GM23338 (cell line): ENCODE results near the gene RPL7A. TPM values are rescaled to one million over a fixed set of nuclear protein-coding genes. Genes with fewer than 3 reads are reported as not detected.

Experiments
- ATAC-seq: fragments of 200-7000 bp; cut with Tn5 transposase; 3 replicates; pipeline ENCODE4 v1.9.1; 2020
- DNase-seq: peaks from one replicate; pipeline ENCODE4 v3.0.0-alpha.2; 2015; ENCODE audit warnings: low spot score
- H2AFZ ChIP-seq: fragments of 200-600 bp; sonication (generic); 2 replicates; pipeline ENCODE4 v1.8.0; 2016; ENCODE audit warnings: antibody characterized with exemption, mild to moderate bottlenecking, moderate library complexity
- H3F3A ChIP-seq: fragments of 200-600 bp; sonication (generic); replicated peaks from 2 replicates; pipeline ENCODE4 v1.8.0; 2017; ENCODE audit warnings: antibody characterized with exemption, mixed run types, low read depth
- H3K27ac ChIP-seq: fragments of 200-600 bp; sonication (generic); 2 replicates; pipeline ENCODE4 v1.6.1; 2016; ENCODE audit warnings: low read depth
- H3K27me3 ChIP-seq: fragments of 200-600 bp; sonication (generic); 2 replicates; pipeline ENCODE4 v1.8.0; 2016; ENCODE audit warnings: mild to moderate bottlenecking, mixed run types, moderate library complexity; ENCODE audit not compliant: insufficient read depth
- H3K36me3 ChIP-seq: fragments of 200-600 bp; sonication (generic); 2 replicates; pipeline ENCODE4 v1.8.0; 2016; ENCODE audit warnings: mild to moderate bottlenecking; ENCODE audit not compliant: insufficient read depth
- H3K4me1 ChIP-seq: fragments of 200-600 bp; sonication (generic); 2 replicates; pipeline ENCODE4 v1.8.0; 2016; ENCODE audit warnings: mild to moderate bottlenecking, moderate library complexity; ENCODE audit not compliant: insufficient read depth
- H3K4me2 ChIP-seq: fragments of 200-600 bp; sonication (generic); 2 replicates; pipeline ENCODE4 v1.7.1; 2017; ENCODE audit warnings: mixed run types
- H3K4me3 ChIP-seq: fragments of 200-600 bp; sonication (generic); 2 replicates; pipeline ENCODE4 v1.6.1; 2016; ENCODE audit warnings: mixed run types
- H3K79me2 ChIP-seq: fragments of 200-600 bp; sonication (generic); replicated peaks from 2 replicates; pipeline ENCODE4 v1.8.0; 2017; ENCODE audit warnings: mild to moderate bottlenecking; ENCODE audit not compliant: insufficient read depth
- H3K9me2 ChIP-seq: fragments of 200-600 bp; sonication (generic); 2 replicates; pipeline ENCODE4 v1.8.0; 2017; ENCODE audit not compliant: insufficient read depth
- H4K20me1 ChIP-seq: fragments of 200-600 bp; sonication (generic); replicated peaks from 2 replicates; pipeline ENCODE4 v1.8.0; 2017; ENCODE audit warnings: mild to moderate bottlenecking; ENCODE audit not compliant: insufficient read depth
- H3K27ac Mint-ChIP-seq: 2 replicates; pipeline ENCODE4 v1.8.0; 2020; ENCODE audit warnings: inconsistent platforms, mild to moderate bottlenecking, moderate library complexity, mixed read lengths
- H3K27me3 Mint-ChIP-seq: 3 replicates; pipeline ENCODE4 v1.8.0; 2022; ENCODE audit warnings: low read depth, mild to moderate bottlenecking, moderate library complexity, mixed read lengths, inconsistent platforms; ENCODE audit not compliant: insufficient read depth, poor library complexity
- H3K36me3 Mint-ChIP-seq: 3 replicates; pipeline ENCODE4 v1.8.0; 2021; ENCODE audit warnings: low read depth, mild to moderate bottlenecking, inconsistent platforms, moderate library complexity, mixed read lengths
- H3K4me1 Mint-ChIP-seq: 3 replicates; pipeline ENCODE4 v1.8.0; 2020; ENCODE audit warnings: mild to moderate bottlenecking, inconsistent platforms, mixed read lengths
- H3K4me3 Mint-ChIP-seq: 3 replicates; pipeline ENCODE4 v1.8.0; 2021; ENCODE audit warnings: moderate library complexity, mild to moderate bottlenecking, inconsistent platforms, mixed read lengths
- H3K9me3 Mint-ChIP-seq: 3 replicates; pipeline ENCODE4 v1.8.0; 2020; ENCODE audit warnings: moderate library complexity, mild to moderate bottlenecking, inconsistent platforms, mixed read lengths
- CREB1 ChIP-seq: fragments of 250-450 bp; sonication (Bioruptor Pico); IDR thresholded peaks from 2 replicates; pipeline ENCODE4 v1.5.0; 2020; ENCODE audit warnings: low read depth, mild to moderate bottlenecking, moderate library complexity
- EZH2 ChIP-seq: fragments of 200-600 bp; sonication (generic); IDR thresholded peaks from one replicate; pipeline ENCODE4 v1.8.0; 2017; ENCODE audit warnings: antibody characterized with exemption, mild to moderate bottlenecking, low read depth; ENCODE audit not compliant: unreplicated experiment
- EZH2phosphoT487 ChIP-seq: fragments of 200-600 bp; sonication (generic); IDR thresholded peaks from one replicate; pipeline ENCODE4 v1.8.1; 2018; ENCODE audit warnings: antibody characterized with exemption; ENCODE audit not compliant: unreplicated experiment
- JUNB ChIP-seq: IDR thresholded peaks from one replicate; pipeline ENCODE4 v1.6.1; 2016; ENCODE audit warnings: antibody characterized with exemption; ENCODE audit not compliant: unreplicated experiment
- NANOG ChIP-seq: IDR thresholded peaks from 2 replicates; pipeline ENCODE4 v1.6.1; 2016; ENCODE audit warnings: antibody characterized with exemption, borderline replicate concordance
- STAT1 ChIP-seq: IDR thresholded peaks from one replicate; pipeline ENCODE4 v1.6.1; 2016; ENCODE audit warnings: antibody characterized with exemption; ENCODE audit not compliant: unreplicated experiment
- ZNF114 ChIP-seq: fragments of 250-450 bp; sonication (Bioruptor Pico); IDR thresholded peaks from 2 replicates; pipeline ENCODE4 v1.5.0; 2020; ENCODE audit warnings: mild to moderate bottlenecking, moderate library complexity
- ZNF331 ChIP-seq: fragments of 250-450 bp; sonication (Bioruptor Pico); IDR thresholded peaks from 2 replicates; pipeline ENCODE4 v1.5.0; 2020; ENCODE audit warnings: low read depth, mild to moderate bottlenecking, moderate library complexity
- polyA plus RNA-seq: library from polyadenylated mRNA; unstranded; fragments of >200 nt; fragmentation: Nextera tagmentation; extraction: Ambion mirVana; gene quantifications from 2 replicates; pipeline ENCODE4 v1.2.1, GENCODE V29; 2016
- total RNA-seq: library from RNA; depleted of rRNA; stranded (reverse); fragments of >200 nt; shearing (Covaris generic); gene quantifications from 2 replicates; pipeline ENCODE4 v1.2.3, GENCODE V29; 2014
- TF ChIP-seq, protein P1 (sequence below), 2 experiments: fragments of 200-600 bp in 1 of 2; sonication (generic) in 1 of 2; conservative IDR thresholded peaks; 2 replicates each; pipeline versions ENCODE4 v1.5.1 to v1.6.1; 2016 to 2017; ENCODE audit warnings: antibody characterized with exemption in 2 of 2, low read depth in 2 of 2, mild to moderate bottlenecking in 2 of 2, moderate library complexity in 1 of 2
- TF ChIP-seq, protein P2 (sequence below): IDR thresholded peaks from one replicate; pipeline ENCODE4 v1.6.1; 2018; ENCODE audit warnings: antibody characterized with exemption; ENCODE audit not compliant: unreplicated experiment
- TF ChIP-seq, protein P3 (sequence below): IDR thresholded peaks from 2 replicates; pipeline ENCODE4 v1.6.1; 2016; ENCODE audit warnings: antibody characterized with exemption

RPL7A gene
- total and polyA plus RNA-seq, 2 experiments from 2014 or later, result 1,644 to 2,020 TPM

DNA sequence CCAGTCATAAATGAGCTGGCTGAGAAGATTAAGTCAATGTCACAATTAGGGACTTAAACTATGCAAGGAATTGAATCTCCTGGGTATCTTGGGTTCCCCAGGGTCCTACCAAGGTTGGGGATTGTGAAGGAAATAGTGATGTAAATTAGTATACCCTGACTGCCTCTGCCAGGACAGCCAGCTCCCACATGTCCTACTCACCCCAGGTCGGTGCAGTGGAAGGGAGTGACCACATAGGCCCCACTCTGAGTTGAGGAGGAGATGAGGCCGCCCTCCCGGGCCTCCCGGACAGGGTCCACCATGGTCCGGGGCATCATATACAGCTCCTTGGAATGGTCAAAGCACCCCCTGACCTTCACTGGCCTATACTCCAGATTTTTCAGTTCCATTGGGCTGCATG lies 5.5 kb downstream of the RPL7A start:
- H3K36me3 Mint-ChIP-seq, result peaks cover 62% of the 10 kb centered on the region
- H3K9me2 ChIP-seq, result no peaks in the 10 kb centered on the region
- peaks cover 37% of the 10 kb centered on the region for H3K36me3 ChIP-seq
- peaks cover 48% of the 10 kb centered on the region for H4K20me1 ChIP-seq
- H3K4me1 Mint-ChIP-seq, result peaks cover 24% of the 10 kb centered on the region
- peaks cover 37% of the 10 kb centered on the region for H3K79me2 ChIP-seq
- no peaks in the 10 kb centered on the region; the same call in 2 of the 3 replicates for H3K9me3 Mint-ChIP-seq
- no peak overlapping the region for H3K4me3 ChIP-seq
- peaks cover 24% of the 10 kb centered on the region; the same call in 1 of the 2 replicates for H3K4me1 ChIP-seq
- H3K27ac Mint-ChIP-seq, result no peak overlapping the region
- peak overlapping the region; percentile 66; the same call in 1 of the 2 replicates for H3K27ac ChIP-seq
- peaks cover 56% of the 10 kb centered on the region for H3F3A ChIP-seq
- H3K27me3 ChIP-seq, result no peaks in the 10 kb centered on the region
- no peak for DNase-seq
- TF ChIP-seq STAT1, result no peak
- TF ChIP-seq, protein P1, sequence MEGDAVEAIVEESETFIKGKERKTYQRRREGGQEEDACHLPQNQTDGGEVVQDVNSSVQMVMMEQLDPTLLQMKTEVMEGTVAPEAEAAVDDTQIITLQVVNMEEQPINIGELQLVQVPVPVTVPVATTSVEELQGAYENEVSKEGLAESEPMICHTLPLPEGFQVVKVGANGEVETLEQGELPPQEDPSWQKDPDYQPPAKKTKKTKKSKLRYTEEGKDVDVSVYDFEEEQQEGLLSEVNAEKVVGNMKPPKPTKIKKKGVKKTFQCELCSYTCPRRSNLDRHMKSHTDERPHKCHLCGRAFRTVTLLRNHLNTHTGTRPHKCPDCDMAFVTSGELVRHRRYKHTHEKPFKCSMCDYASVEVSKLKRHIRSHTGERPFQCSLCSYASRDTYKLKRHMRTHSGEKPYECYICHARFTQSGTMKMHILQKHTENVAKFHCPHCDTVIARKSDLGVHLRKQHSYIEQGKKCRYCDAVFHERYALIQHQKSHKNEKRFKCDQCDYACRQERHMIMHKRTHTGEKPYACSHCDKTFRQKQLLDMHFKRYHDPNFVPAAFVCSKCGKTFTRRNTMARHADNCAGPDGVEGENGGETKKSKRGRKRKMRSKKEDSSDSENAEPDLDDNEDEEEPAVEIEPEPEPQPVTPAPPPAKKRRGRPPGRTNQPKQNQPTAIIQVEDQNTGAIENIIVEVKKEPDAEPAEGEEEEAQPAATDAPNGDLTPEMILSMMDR (conservative IDR thresholded peaks at IDR 0.05; ENCODE audit: low read depth in 2 of 2), result no peak
- TF ChIP-seq EZH2, result no peak
- TF ChIP-seq, protein P2, sequence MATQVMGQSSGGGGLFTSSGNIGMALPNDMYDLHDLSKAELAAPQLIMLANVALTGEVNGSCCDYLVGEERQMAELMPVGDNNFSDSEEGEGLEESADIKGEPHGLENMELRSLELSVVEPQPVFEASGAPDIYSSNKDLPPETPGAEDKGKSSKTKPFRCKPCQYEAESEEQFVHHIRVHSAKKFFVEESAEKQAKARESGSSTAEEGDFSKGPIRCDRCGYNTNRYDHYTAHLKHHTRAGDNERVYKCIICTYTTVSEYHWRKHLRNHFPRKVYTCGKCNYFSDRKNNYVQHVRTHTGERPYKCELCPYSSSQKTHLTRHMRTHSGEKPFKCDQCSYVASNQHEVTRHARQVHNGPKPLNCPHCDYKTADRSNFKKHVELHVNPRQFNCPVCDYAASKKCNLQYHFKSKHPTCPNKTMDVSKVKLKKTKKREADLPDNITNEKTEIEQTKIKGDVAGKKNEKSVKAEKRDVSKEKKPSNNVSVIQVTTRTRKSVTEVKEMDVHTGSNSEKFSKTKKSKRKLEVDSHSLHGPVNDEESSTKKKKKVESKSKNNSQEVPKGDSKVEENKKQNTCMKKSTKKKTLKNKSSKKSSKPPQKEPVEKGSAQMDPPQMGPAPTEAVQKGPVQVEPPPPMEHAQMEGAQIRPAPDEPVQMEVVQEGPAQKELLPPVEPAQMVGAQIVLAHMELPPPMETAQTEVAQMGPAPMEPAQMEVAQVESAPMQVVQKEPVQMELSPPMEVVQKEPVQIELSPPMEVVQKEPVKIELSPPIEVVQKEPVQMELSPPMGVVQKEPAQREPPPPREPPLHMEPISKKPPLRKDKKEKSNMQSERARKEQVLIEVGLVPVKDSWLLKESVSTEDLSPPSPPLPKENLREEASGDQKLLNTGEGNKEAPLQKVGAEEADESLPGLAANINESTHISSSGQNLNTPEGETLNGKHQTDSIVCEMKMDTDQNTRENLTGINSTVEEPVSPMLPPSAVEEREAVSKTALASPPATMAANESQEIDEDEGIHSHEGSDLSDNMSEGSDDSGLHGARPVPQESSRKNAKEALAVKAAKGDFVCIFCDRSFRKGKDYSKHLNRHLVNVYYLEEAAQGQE, result no peak
- TF ChIP-seq, protein P3, sequence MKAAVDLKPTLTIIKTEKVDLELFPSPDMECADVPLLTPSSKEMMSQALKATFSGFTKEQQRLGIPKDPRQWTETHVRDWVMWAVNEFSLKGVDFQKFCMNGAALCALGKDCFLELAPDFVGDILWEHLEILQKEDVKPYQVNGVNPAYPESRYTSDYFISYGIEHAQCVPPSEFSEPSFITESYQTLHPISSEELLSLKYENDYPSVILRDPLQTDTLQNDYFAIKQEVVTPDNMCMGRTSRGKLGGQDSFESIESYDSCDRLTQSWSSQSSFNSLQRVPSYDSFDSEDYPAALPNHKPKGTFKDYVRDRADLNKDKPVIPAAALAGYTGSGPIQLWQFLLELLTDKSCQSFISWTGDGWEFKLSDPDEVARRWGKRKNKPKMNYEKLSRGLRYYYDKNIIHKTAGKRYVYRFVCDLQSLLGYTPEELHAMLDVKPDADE, result no peak
- no peak for TF ChIP-seq CREB1 (CRISPR knock-in tag)
- no peak for TF ChIP-seq ZNF331 (CRISPR knock-in tag)
- no peak for TF ChIP-seq EZH2phosphoT487
- no peak for TF ChIP-seq NANOG
- no peak overlapping the region for H3K4me2 ChIP-seq
- H3K27me3 Mint-ChIP-seq, result peaks cover 27% of the 10 kb centered on the region
- H2AFZ ChIP-seq, result no peak overlapping the region
- no peak overlapping the region; the same call in 2 of the 3 replicates for H3K4me3 Mint-ChIP-seq
- ATAC-seq, result no peak

DNA sequence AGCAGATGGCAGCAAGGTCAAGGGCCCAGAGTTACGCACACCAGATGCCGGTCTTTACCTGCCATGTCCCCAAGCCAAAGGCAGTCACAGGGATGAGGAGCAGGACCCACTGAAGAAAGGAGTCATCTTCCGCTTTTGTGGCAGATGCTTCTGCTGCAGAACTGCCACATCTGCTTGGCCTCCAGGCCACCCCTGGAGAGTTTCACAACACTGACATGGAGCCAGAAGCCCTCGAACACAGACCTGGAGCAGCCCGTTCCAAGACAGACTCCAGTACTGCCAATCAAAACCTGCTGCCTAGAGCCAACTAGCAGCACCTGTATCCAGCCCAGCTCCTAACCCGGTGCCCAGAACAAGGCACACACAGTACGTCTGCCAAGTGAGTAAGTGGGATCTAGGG lies 6.7 kb downstream of the RPL7A start:
- H3K36me3 ChIP-seq, result peaks cover 26% of the 10 kb centered on the region
- H3K36me3 Mint-ChIP-seq, result peaks cover 59% of the 10 kb centered on the region
- peaks cover 24% of the 10 kb centered on the region for H3K27me3 Mint-ChIP-seq
- peak overlapping the region; percentile 95 for H3K4me3 Mint-ChIP-seq
- peaks cover 37% of the 10 kb centered on the region for H4K20me1 ChIP-seq
- H3K4me1 Mint-ChIP-seq, result peaks cover 12% of the 10 kb centered on the region
- peak overlapping the region; percentile 94; the same call in 1 of the 2 replicates for H3K4me3 ChIP-seq
- no peak overlapping the region for H2AFZ ChIP-seq
- ATAC-seq (no peak), DNase-seq (no peak)
- peaks cover 47% of the 10 kb centered on the region for H3F3A ChIP-seq
- no peaks in the 10 kb centered on the region; the same call in 2 of the 3 replicates for H3K9me3 Mint-ChIP-seq
- peak overlapping the region; percentile 89 for H3K4me2 ChIP-seq
- no peak overlapping the region for H3K27ac Mint-ChIP-seq
- TF ChIP-seq JUNB (no peak), ZNF114 (no peak)
- H3K79me2 ChIP-seq, result peaks cover 24% of the 10 kb centered on the region
- no peak overlapping the region for H3K27ac ChIP-seq
- no peaks in the 10 kb centered on the region for H3K9me2 ChIP-seq
- H3K4me1 ChIP-seq, result peaks cover 16% of the 10 kb centered on the region; the same call in 1 of the 2 replicates
- no peaks in the 10 kb centered on the region for H3K27me3 ChIP-seq
